Sigmoid colon (tissue), 3 donors: ENCODE data around the gene MEGF8.

Experiments
- CTCF ChIP-seq, 4 experiments: fragments of 450-650 bp in 3 of 4; fragments of 200-600 bp in 1 of 4; IDR thresholded peaks; one replicate each; pipeline ENCODE4 v1.5.1; 2016 to 2019; ENCODE audit warnings: antibody characterized with exemption in 4 of 4, mild to moderate bottlenecking in 3 of 4, moderate library complexity in 2 of 4
- POLR2A ChIP-seq, 2 donors: fragments of 450-650 bp; IDR thresholded peaks; one replicate each; pipeline ENCODE4 v1.6.1; 2016; ENCODE audit warnings: antibody characterized with exemption in 2 of 2, mild to moderate bottlenecking in 2 of 2, moderate library complexity in 2 of 2

- TF ChIP-seq CTCF (IDR thresholded peaks at IDR 0.05) (no peak), POLR2A (IDR thresholded peaks at IDR 0.05) (peak; percentile 62 to 68)
Measured at GRCh38 chr19:42396381-42397262, 71.2 kb downstream of the MEGF8 start.
